ENCODE results near the gene SH3RF3.

The SH3RF3 gene

DNA sequence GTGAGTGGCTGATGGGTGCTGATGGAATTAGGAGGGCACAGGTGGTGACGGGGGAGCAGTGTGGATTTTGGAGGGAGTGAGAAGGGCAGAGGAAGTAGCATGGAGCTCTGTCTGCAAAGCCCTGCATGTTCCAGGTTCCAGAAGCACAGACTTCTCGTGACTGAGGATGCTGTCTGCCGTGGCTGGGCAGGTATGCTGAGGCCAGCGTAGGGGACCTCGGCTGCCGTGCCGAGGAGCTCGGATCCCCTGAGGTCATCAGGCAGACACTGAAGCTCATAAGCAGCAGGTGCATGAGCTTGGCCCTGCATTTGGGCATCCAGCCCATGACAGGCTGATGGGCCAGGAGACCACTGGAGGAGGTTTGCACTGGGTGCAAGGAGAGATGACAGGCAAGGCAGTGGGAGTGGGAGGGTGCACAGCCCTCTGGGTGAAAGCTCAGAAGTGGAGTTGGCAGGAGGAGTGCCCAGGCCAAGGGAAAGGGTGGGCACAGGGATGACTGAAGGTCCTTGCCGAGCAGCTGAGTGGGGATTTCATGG is 215.3 kb downstream of the SH3RF3 start:
- DNase-seq: no peak

DNA sequence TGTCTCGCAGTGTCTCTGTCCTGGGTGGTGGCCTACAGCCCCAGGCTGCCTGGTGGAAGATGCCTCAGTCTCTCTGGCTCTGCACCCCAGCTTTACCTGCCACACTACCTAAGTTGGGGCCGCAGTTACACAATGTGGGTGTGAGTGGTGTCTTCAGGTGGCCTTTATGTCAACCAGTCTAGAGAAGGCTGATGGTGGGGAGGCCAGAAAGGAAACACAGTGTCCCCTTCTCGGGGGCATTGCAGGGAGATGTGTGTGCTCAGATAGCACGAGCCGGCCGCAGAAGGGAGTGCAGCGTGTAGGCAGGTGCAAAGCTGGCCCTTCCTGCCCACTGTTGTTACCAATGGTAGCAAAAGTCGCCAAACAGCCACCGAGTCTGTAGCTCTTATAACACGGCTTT is 216.1 kb downstream of the SH3RF3 start:
- DNase-seq: no peak

- DNase-seq: peak; percentile 67
Observed at GRCh38 chr2:109345653-109346480, 216.9 kb downstream of the SH3RF3 start.

GRCh38 chr2:109346601-109347228 is 217.7 kb downstream of the SH3RF3 start:
- no peak for DNase-seq

- DNase-seq: no peak
Observed at GRCh38 chr2:109347626-109348025, 218.6 kb downstream of the SH3RF3 start.

GRCh38 chr2:109348190-109348589 is 219.2 kb downstream of the SH3RF3 start:
- DNase-seq: no peak

DNA sequence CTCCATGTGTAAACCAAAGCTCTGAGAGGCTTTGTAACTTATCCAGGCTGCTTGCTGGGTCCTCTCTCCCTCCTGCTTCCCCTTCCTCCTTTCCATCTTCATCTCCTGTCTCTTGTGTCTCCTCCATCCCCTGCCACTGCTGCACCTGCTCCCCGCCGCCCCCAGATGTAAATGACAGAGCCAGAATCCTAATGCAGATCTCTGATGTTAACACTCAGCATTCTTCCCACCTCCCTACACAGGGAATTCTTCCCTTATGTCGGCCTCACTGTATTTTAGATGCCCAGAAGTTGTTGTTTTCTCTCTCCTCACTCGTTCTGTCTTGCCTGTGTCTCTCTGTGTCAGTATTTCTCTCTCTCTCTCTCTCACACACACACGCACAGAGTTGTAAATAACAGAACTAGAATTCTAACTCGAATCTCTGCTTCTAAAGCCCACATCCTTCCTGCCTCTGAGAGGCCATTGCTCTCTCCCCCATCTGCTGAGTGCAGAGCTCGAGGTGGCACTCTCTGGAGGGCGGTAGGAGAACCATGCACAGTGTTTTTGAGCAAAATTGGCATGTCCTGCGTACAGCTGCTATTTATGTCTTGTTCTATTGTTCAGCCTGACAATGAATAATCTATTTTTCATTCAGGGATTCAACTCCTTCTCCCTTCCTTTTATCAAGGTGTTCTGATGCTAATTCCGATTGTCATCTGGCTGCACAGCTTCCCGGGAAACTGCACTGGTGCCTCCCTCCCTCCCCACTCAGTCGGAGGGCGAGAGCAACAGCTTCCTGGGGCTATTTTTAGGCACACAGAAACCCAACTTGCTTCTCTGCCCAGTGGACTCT is 219.9 kb downstream of the SH3RF3 start:
- DNase-seq: peak; percentile 40

DNA sequence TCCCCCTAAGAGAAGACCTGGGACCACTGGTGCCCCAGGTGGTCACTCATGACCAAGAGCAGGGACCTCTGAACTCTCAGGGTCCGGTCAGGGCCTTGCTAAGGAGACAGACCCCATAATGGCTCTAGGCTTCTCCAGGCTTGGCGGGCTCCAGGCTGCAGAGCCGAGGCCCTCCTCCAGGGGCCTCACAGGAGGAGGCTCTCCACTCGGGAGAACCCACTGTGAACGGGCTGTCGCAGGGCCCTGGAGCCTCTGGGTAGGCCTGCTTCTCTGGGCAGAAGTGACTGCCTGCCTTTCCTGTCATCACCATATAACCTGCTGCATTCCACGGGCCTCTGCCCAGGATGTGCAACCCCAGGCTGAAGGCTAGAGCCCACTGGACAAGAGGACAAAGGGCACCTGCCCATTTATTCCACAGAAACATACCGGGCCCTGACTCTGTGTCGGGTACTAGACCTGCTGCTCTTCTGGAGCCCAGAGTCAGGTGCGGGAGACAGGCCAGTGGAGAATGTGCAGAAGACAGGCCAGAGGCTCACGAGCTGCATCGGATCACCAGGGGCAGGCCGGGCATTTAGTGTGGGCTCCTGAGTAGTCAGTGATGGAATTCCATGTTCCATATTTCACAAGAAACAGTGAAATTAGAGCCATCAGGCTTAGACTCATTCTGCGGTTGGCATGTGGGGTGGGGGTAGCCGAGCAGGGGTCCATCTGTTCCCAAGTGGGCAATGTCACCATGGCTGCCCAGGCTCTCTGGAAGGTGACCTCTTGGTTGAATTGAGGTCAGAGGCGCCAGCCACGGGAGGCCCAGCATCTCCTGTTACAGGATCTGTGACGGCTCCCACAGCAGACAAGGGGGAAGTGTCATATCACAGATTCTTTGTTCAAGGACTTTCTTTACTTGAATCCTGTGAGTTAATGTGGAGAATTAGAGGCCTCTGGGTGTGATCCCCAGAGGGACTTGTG is 220.8 kb downstream of the SH3RF3 start:
- DNase-seq: no peak

- no peak for DNase-seq
Observed at GRCh38 chr2:109350526-109350925, 221.5 kb downstream of the SH3RF3 start.

- DNase-seq: no peak
Observed at GRCh38 chr2:109351164-109351756, 222.3 kb downstream of the SH3RF3 start.

- DNase-seq: no peak
Observed at GRCh38 chr2:109352056-109352897, 223.3 kb downstream of the SH3RF3 start.

DNA sequence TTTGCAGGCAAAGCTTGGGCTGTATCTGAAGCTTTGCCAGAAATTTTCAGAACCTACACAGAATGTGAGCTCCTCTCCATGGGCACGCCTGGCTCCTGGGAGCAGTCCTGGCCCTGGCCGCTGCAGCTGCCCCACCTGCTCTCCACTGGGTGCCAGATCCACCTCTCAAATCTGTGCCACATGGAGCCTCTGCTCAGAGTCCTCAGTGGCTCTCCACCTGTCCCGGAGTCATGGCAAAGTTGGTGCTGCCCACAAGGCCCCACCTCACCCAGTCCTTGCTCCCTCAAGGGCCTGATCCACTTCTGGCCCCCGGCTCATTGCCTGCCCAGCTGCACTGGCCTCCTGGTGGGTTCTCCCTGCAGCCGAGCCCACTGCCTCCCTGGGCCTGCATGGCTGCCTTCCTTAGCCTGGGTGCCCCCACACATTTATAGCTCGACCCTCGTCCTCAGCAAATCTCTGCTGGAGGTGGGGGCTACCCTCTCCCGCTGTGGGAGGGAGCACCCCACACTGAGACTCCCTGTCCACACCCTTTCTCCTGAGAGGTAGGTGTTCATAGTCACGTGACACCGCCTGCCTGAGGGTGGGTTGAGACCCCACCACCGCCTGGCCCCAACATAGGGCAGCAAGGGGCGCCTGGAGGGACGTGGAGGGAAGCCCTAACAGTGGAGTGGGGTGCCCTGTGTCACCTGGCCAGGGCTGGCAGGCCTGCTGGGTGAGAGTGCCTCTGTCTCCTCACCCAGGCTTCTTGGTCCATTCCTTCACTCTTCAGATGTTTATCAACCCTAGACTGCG is 224.1 kb downstream of the SH3RF3 start:
- DNase-seq: no peak

GRCh38 chr2:109353806-109354745 is 225.1 kb downstream of the SH3RF3 start:
- no peak for DNase-seq

DNA sequence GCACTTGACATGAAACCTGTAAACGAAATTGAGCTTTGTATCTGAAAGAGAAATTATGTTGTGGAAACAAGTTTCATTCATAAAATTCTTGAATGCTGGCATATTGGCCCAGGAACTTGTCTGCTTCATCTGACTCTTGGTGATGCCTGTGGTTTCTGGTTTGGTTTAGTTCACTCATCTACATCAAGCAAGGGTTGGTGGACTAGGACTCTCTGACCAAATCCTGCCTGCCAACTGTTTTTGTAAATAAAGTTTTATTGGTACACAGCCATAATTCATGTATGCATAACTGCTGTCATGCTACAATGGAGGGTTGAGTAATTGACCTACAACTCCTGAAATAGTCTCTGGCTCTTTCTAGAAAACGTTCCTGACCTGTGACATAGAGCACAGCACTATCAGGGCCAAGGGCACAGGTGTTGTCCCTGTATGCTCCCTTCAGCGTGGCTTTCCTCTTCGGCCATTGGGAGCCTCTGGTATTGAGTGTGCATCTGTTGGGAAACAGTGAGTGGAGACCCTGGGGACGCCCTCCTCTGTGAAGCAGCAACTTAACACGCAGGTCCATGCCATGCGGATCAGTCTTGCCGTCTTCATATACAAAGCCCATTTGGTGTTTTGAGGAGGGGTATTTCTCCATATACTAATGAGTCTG is 226.3 kb downstream of the SH3RF3 start:
- DNase-seq: no peak

DNA sequence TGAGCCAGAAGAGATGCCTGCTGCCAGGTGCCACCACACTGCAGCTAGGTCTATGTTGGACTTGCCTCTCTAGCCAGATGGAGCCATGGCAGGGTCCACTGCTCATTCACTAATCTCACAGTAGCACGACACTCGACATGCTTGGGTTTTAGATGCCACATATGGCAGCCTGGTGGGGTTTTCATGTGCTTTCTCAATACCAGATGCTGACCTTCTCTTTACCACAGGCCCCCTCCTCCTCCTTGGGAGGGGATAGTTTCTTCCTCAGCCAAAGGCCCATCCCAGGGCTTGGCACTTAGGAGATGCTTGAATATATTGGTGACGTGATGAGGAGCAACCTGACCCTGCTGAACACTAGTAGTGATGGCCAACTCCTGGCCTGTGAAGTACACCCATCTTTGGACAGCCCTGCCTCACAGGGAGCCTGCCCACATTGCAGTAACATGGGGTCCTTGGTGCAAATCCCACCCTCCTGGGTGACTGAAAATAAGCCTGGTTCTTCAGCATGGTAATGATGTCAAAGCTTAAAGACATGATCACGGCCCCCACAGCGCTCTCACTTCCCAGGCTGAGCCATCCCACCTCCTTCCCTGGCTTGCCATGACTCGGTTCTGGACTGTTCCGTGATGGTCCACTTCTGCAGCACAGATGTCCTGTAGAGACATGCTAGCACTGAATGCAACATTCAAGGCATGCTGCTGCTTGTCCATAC is 227.5 kb downstream of the SH3RF3 start:
- no peak for DNase-seq

DNA sequence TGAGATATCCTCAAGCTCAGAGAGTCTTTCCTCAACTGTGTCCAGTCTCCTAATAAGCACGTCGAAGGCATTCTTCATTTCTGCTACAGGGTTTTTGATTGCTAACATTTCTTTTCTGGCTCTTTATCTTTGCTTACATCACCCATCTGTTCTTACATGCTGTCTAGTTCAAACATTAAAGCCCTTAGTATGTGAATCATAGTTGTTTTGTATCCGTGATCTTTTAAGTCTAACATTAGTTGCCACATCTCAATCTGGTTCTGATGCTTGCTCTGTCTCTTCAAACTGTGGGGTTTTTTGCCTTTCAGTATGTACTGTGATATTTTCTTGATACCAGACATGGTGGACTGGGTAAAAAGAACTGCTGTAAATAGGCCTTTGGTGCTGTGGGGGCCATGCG is 235.2 kb downstream of the SH3RF3 start:
- DNase-seq: no peak

- no peak for DNase-seq
Observed at GRCh38 chr2:109365131-109365530, 236.1 kb downstream of the SH3RF3 start.
